Measurements from ENCODE around the gene RAB6B. TPM values are rescaled to one million over a fixed set of nuclear protein-coding genes. Genes with fewer than 3 reads are reported as not detected.

Gene RAB6B
- total RNA-seq, 4 donors from 2014 or later: 1.7 to 16.4 (median 3.4) TPM

GRCh38 chr3:133940536-133940935, 44.9 kb upstream of the RAB6B start:
- ATAC-seq (ENCODE audit: low FRiP score): no peak
- TF ChIP-seq CTCF (IDR thresholded peaks at IDR 0.05): no peak
- no peak for DNase-seq (ENCODE audit: low spot score)

GRCh38 chr3:133939463-133939835, 43.8 kb upstream of the RAB6B start:
- DNase-seq (ENCODE audit: low spot score): no peak
- no peak for TF ChIP-seq CTCF (IDR thresholded peaks at IDR 0.05)

GRCh38 chr3:133938770-133939462, 43.2 kb upstream of the RAB6B start:
- ATAC-seq (ENCODE audit: low FRiP score) (no peak), DNase-seq (ENCODE audit: low spot score) (no peak)
- no peak for TF ChIP-seq CTCF (IDR thresholded peaks at IDR 0.05)

More at GRCh38 chr3:133939463-133939835, 43.8 kb upstream of the RAB6B start:
- no peak for ATAC-seq (ENCODE audit: low FRiP score)

GRCh38 chr3:133937756-133938601, 42.3 kb upstream of the RAB6B start:
- DNase-seq (ENCODE audit: low spot score) (no peak), ATAC-seq (ENCODE audit: low FRiP score) (no peak)
- no peak for TF ChIP-seq CTCF (IDR thresholded peaks at IDR 0.05)

- ATAC-seq (ENCODE audit: low FRiP score): no peak
- TF ChIP-seq CTCF (IDR thresholded peaks at IDR 0.05): no peak
- DNase-seq (ENCODE audit: low spot score): no peak
Observed at GRCh38 chr3:133937061-133937686, 41.5 kb upstream of the RAB6B start.

- no peak for DNase-seq (ENCODE audit: low spot score)
- ATAC-seq (ENCODE audit: low FRiP score): no peak
Observed at GRCh38 chr3:133935843-133936769, 40.4 kb upstream of the RAB6B start.

More at GRCh38 chr3:133935843-133936769, 40.4 kb upstream of the RAB6B start:
- no peak for TF ChIP-seq CTCF (IDR thresholded peaks at IDR 0.05)

Data from omental fat pad (tissue), 4 donors.